ENCODE results near the gene URAD. TPM values are rescaled to one million over a fixed set of nuclear protein-coding genes. Genes with fewer than 3 reads are reported as not detected.

Gene URAD
- total RNA-seq, 4 donors from 2014 or later = not detected

DNA sequence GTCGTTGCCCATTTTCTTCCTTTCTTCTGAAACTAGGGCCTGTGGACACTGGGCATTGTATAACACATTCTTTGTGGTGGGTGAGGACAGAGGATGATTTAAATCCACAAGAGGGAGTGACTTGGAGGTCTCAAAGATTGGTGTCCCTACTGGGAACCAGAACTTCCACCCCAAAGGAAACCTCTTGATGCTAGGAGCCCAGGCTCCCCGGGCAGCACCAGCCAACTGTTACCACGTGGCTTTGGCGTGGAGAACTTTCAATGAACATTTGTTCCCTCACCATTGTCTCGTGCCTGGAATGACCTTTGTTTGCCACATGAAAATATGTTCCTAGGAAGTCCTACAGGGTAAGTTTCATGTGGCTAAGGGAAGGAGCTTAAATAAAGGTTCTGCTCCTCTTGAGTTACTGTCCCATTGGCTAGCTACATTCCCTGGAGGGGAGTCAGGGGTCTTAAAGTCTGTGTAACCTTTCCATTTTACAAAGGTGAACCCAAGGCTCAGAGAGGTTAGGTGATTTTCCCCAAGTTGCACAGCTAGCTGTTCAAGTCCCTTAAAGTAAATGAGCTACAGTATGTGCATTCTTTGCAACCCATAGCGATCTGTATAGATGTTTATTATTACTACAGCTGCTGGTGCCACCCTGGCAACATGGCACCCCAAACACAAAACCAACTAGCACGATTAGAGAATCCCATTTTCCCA, 14.4 kb downstream of the URAD start:
- peaks cover 0 to 34% (median 0%) of the 10 kb centered on the region in 3 donors for H3K4me1 ChIP-seq
- 11 to 15% methylated on average over 3 to 6 of the region's 7 CpGs for WGBS, 2 donors (ENCODE audit: low coverage in 1 of 2)
- TF ChIP-seq EP300 (IDR thresholded peaks at IDR 0.05) = no peak
- TF ChIP-seq POLR2A (IDR thresholded peaks at IDR 0.05) = no peak
- H3K27ac ChIP-seq = no peak overlapping the region
- no peaks in the 10 kb centered on the region for H3K36me3 ChIP-seq
- peaks cover 100% of the 10 kb centered on the region for H3K27me3 ChIP-seq
- no peak for ATAC-seq
- no peak overlapping the region for H3K4me3 ChIP-seq
- no peaks in the 10 kb centered on the region for H3K9me3 ChIP-seq

DNA sequence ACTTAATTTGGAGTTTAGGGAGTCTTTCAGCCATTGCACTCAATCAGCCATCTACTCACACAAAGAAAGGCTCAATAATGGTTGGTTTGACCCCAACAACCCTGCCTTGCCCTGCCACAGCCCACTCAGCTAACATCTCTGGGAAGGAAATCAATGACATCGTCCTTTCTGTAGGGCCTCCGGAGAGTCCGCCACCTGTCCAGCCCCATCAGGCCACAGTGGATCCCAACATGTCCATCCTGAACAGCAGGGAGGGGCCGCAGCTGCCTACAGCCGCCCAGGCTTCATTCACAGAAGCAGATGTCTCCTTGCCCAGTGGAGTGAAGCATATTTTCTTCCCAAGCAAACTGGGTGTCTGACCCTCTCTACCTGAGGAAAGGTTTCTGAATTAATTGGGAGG, 15.2 kb downstream of the URAD start:
- Histone ChIP-seq H3K4me3 (no peak overlapping the region), H3K27me3 (peaks cover 100% of the 10 kb centered on the region), H3K27ac (no peak overlapping the region), H3K36me3 (no peaks in the 10 kb centered on the region), H3K9me3 (no peaks in the 10 kb centered on the region), H3K4me1 (peaks cover 0 to 34% (median 2%) of the 10 kb centered on the region in 3 donors)
- WGBS, 2 donors (ENCODE audit: low coverage in 1 of 2) = 20% methylated on average over 1 to 2 of the region's 5 CpGs
- TF ChIP-seq POLR2A (IDR thresholded peaks at IDR 0.05) (no peak), EP300 (IDR thresholded peaks at IDR 0.05) (no peak), POLR2AphosphoS5 (IDR thresholded peaks at IDR 0.05) (no peak)
- TF ChIP-seq, protein P1, sequence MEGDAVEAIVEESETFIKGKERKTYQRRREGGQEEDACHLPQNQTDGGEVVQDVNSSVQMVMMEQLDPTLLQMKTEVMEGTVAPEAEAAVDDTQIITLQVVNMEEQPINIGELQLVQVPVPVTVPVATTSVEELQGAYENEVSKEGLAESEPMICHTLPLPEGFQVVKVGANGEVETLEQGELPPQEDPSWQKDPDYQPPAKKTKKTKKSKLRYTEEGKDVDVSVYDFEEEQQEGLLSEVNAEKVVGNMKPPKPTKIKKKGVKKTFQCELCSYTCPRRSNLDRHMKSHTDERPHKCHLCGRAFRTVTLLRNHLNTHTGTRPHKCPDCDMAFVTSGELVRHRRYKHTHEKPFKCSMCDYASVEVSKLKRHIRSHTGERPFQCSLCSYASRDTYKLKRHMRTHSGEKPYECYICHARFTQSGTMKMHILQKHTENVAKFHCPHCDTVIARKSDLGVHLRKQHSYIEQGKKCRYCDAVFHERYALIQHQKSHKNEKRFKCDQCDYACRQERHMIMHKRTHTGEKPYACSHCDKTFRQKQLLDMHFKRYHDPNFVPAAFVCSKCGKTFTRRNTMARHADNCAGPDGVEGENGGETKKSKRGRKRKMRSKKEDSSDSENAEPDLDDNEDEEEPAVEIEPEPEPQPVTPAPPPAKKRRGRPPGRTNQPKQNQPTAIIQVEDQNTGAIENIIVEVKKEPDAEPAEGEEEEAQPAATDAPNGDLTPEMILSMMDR (IDR thresholded peaks at IDR 0.05) = no peak
- ATAC-seq = no peak

DNA sequence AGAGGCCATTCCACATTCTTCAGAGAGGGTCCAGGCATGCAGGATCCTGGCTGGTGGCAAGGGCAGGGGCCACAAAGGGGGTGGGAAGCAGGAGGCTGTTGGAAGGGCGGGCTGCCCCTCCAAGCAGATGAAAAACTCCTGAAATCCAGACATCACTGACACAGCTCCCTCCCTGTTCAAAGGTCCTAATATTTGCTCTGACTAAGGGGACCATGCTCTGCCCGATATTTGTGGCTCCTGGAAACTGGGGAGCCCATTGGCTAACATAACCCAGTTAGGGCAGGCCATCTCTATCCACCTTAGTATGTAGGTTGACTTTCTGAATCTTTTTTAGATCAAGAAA, 16.0 kb downstream of the URAD start:
- Histone ChIP-seq H3K27ac (no peak overlapping the region), H3K4me3 (no peak overlapping the region), H3K9me3 (no peaks in the 10 kb centered on the region), H3K36me3 (no peaks in the 10 kb centered on the region), H3K27me3 (peaks cover 100% of the 10 kb centered on the region), H3K4me1 (peaks cover 0 to 34% (median 4%) of the 10 kb centered on the region in 3 donors)
- TF ChIP-seq POLR2A (IDR thresholded peaks at IDR 0.05) (no peak), POLR2AphosphoS5 (IDR thresholded peaks at IDR 0.05) (no peak), EP300 (IDR thresholded peaks at IDR 0.05) (no peak)
- TF ChIP-seq, protein P1 (IDR thresholded peaks at IDR 0.05) = no peak
- no peak for ATAC-seq
- 55 to 80% methylated on average over 1 to 2 of the region's 2 CpGs for WGBS, 2 donors (ENCODE audit: low coverage in 1 of 2)

DNA sequence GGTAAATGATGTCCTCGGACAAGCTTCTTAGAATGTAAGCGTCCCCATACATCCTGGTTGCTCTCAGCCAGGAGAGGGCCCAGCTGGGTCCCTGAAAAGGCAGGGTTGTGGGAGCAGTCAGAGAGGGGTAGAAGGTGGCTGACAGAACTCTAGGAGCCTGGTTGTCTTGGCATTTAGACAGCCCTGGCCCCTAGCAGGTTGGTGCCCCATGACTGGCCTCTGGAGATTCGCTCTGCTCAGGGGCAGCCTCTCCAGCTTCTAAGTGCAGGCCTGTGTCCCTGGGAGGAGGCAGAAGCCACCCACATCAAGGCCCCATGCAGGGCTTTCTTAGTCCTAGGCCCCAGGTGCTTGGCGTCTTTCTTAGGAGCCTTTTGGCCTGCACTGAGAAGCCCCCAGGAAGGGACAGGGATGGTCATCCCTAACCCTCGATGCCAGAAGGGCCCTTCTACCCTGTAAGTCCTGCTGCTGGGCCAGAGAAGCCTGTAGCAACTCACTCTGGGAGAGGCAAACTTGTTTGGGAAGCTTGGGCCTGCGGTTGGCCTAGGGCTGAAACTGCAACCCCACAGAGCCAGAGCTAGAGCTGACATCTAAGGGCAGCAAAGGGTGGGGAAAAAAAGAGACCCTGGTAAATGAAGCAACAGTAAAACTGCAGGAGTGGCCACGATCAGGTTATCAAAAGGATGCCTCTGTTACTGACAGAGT, 16.6 kb downstream of the URAD start:
- Histone ChIP-seq H3K4me3 (no peak overlapping the region), H3K27me3 (peaks cover 100% of the 10 kb centered on the region), H3K4me1 (peaks cover 0 to 38% (median 4%) of the 10 kb centered on the region in 3 donors), H3K9me3 (no peaks in the 10 kb centered on the region), H3K27ac (no peak overlapping the region), H3K36me3 (no peaks in the 10 kb centered on the region)
- ATAC-seq = no peak
- TF ChIP-seq POLR2A (IDR thresholded peaks at IDR 0.05) = no peak
- no peak for TF ChIP-seq EP300 (IDR thresholded peaks at IDR 0.05)
- TF ChIP-seq, protein P1 (IDR thresholded peaks at IDR 0.05) = no peak
- no peak for TF ChIP-seq POLR2AphosphoS5 (IDR thresholded peaks at IDR 0.05)
- 58% methylated on average over 2 of the region's 7 CpGs; no CpG with 5 or more reads in 1 of the 2 donors for WGBS, 2 donors (ENCODE audit: low coverage in 1 of 2)

DNA sequence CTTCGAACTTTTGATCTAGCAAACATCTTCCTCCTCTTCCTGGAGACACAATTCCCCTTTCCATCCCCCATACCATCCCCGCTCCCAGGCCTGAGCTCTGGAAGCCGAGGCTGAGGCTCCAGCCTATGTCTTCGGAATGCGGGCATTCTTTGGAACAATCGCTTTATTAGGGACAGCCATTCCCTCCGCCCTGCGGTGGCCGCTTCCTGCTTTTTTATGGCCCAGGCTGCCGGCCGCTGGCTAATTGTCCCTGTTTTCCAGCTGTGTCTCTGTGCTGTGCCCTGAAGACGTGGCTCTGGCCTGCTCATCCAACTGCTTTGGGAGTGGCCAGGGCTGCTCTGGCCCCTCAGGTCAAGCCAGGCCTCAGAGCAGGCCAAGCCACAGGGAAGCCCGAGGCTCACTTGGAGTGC, 17.3 kb downstream of the URAD start:
- TF ChIP-seq EP300 (IDR thresholded peaks at IDR 0.05) (no peak), POLR2A (IDR thresholded peaks at IDR 0.05) (no peak), POLR2AphosphoS5 (IDR thresholded peaks at IDR 0.05) (no peak)
- TF ChIP-seq, protein P1 (IDR thresholded peaks at IDR 0.05) = no peak
- H3K9me3 ChIP-seq = no peaks in the 10 kb centered on the region
- H3K36me3 ChIP-seq = no peaks in the 10 kb centered on the region
- peaks cover 100% of the 10 kb centered on the region for H3K27me3 ChIP-seq
- H3K27ac ChIP-seq = no peak overlapping the region
- peaks cover 0 to 45% (median 10%) of the 10 kb centered on the region in 3 donors for H3K4me1 ChIP-seq
- no peak for ATAC-seq
- 20 to 39% methylated on average over 2 to 11 of the region's 13 CpGs for WGBS, 2 donors (ENCODE audit: low coverage in 1 of 2)
- no peak overlapping the region for H3K4me3 ChIP-seq
